GM10248 (cell line): ENCODE data around the gene XAF1.

Source experiments
- CTCF ChIA-PET: fragments of 300-600 bp; sonication (Branson Sonifier 250); formaldehyde crosslinking; extraction: SDS; loops from one replicate; lab custom pipeline; 2021; ENCODE audit warnings: antibody characterized with exemption; lab: Yijun Ruan, JAX
- POLR2A ChIA-PET: fragments of 350-650 bp; sonication (Branson Sonifier 250); formaldehyde crosslinking; extraction: SDS; loops from one replicate; lab custom pipeline; 2020; ENCODE audit warnings: antibody characterized with exemption; lab: Yijun Ruan, JAX
- DNase-seq: peaks from one replicate; pipeline ENCODE4 v3.0.0; 2012; ENCODE audit errors: extremely low spot score
- CTCF ChIP-seq: IDR thresholded peaks from 2 replicates; pipeline ENCODE4 v1.5.1; 2012; ENCODE audit warnings: mild to moderate bottlenecking, low read depth; ENCODE audit errors: extremely low read depth, missing control alignments, control extremely low read depth

Gene XAF1

GRCh38 chr17:6793748-6794493, 38.1 kb downstream of the XAF1 start:
- ChIA-PET POLR2A (no interaction called here), CTCF (interaction anchor here (1.2 kb wide), 1 partner anchor 13 kb away, joined by 3 read pairs; no protein-coding TSS in a partner anchor)
- no peak for TF ChIP-seq CTCF
- no peak for DNase-seq

GRCh38 chr17:6796017-6796886, 40.4 kb downstream of the XAF1 start:
- POLR2A ChIA-PET = no interaction called here
- no peak for DNase-seq
- CTCF ChIA-PET = interaction anchor here (1.2 to 1.3 kb wide), 2 partner anchors 18 to 46 kb away, joined by 3 to 4 read pairs; no protein-coding TSS in a partner anchor
- TF ChIP-seq CTCF = no peak

GRCh38 chr17:6796887-6797490, 41.1 kb downstream of the XAF1 start:
- no peak for DNase-seq
- ChIA-PET CTCF (interaction anchor here (1.3 kb wide), 1 partner anchor 46 kb away, joined by 3 read pairs; no protein-coding TSS in a partner anchor), POLR2A (no interaction called here)
- TF ChIP-seq CTCF = no peak

GRCh38 chr17:6797718-6798351, 42.0 kb downstream of the XAF1 start:
- no peak for DNase-seq
- TF ChIP-seq CTCF = no peak
- ChIA-PET POLR2A (no interaction called here), CTCF (interaction anchor here (0.7 kb wide), 3 partner anchors 10 to 132 kb away, joined by 3 read pairs; no protein-coding TSS in a partner anchor)

- no peak for TF ChIP-seq CTCF
- ChIA-PET CTCF (interaction anchor here (1.1 to 1.8 kb wide), 2 partner anchors 44 to 133 kb away, joined by 4 read pairs; no protein-coding TSS in a partner anchor), POLR2A (no interaction called here)
- no peak for DNase-seq
Measured at GRCh38 chr17:6799738-6800137, 43.9 kb downstream of the XAF1 start.
